IMR-90 (cell line): Measurements from ENCODE around the gene SPTB. TPM values are rescaled to one million over a fixed set of nuclear protein-coding genes. Genes with fewer than 3 reads are reported as not detected.

ENCODE experiments used
- ATAC-seq: fragments of 200-7000 bp; cut with Tn5 transposase; 2 replicates; pipeline ENCODE4 v1.9.1; 2020; ENCODE audit warnings: low read depth, mild to moderate bottlenecking, moderate library complexity
- BruUV-seq: library from RNA; stranded (reverse); fragments of 400-500 nt; replicated peaks from 2 replicates; lab custom pipeline; 2021; lab: Mats Ljungman, UMichigan
- CTCF ChIA-PET: fragments of 300-600 bp; formaldehyde crosslinking; extraction: SDS; loops from one replicate; lab custom pipeline; 2021; ENCODE audit warnings: antibody characterized with exemption; lab: Yijun Ruan, JAX
- POLR2A ChIA-PET: fragments of 300-600 bp; sonication (Branson Sonifier 250); formaldehyde crosslinking; loops from one replicate; lab custom pipeline; 2022; ENCODE audit warnings: antibody characterized with exemption; ENCODE audit not compliant: unreplicated experiment; lab: Charles Lee
- DNase-seq: peaks from one replicate; pipeline ENCODE4 v3.0.0; 2013
- H2AFZ ChIP-seq: replicated peaks from 2 replicates; pipeline ENCODE3; 2013; ENCODE audit warnings: low read length, mild to moderate bottlenecking; ENCODE audit not compliant: poor library complexity
- H2AK5ac ChIP-seq: 2 replicates; pipeline ENCODE4 v1.6.1; 2013; ENCODE audit warnings: low read depth, low read length, inconsistent platforms
- H2AK9ac ChIP-seq: replicated peaks from 2 replicates; pipeline ENCODE3; 2013; ENCODE audit warnings: mild to moderate bottlenecking, low read depth, low read length, moderate library complexity; ENCODE audit not compliant: poor library complexity
- H2BK120ac ChIP-seq: 2 replicates; pipeline ENCODE4 v1.6.1; 2013; ENCODE audit warnings: low read depth, low read length, inconsistent platforms
- H2BK15ac ChIP-seq: 3 replicates; pipeline ENCODE4 v1.6.1; 2013; ENCODE audit warnings: low read depth, low read length, inconsistent platforms
- H2BK20ac ChIP-seq: 2 replicates; pipeline ENCODE4 v1.6.1; 2013; ENCODE audit warnings: low read depth, mild to moderate bottlenecking, inconsistent platforms, low read length, moderate library complexity
- H2BK5ac ChIP-seq: 2 replicates; pipeline ENCODE4 v1.6.1; 2013; ENCODE audit warnings: mild to moderate bottlenecking, low read depth, low read length, inconsistent platforms; ENCODE audit not compliant: poor library complexity, severe bottlenecking
- H3K14ac ChIP-seq: replicated peaks from 2 replicates; pipeline ENCODE4 v1.6.1; 2013; ENCODE audit warnings: low read depth, low read length, inconsistent platforms
- H3K18ac ChIP-seq: 2 replicates; pipeline ENCODE4 v1.6.1; 2013; ENCODE audit warnings: low read depth, low read length, control low read depth
- H3K23ac ChIP-seq: 2 replicates; pipeline ENCODE4 v1.6.1; 2013; ENCODE audit warnings: low read depth, low read length, inconsistent platforms
- H3K27ac ChIP-seq: 2 replicates; pipeline ENCODE4 v1.5.1; 2013; ENCODE audit warnings: mild to moderate bottlenecking, control low read depth, low read length; ENCODE audit not compliant: insufficient read depth
- H3K27me3 ChIP-seq: 2 replicates; pipeline ENCODE4 v1.6.1; 2013; ENCODE audit warnings: low read length; ENCODE audit not compliant: control insufficient read depth, insufficient read depth
- H3K36me3 ChIP-seq: 2 replicates; pipeline ENCODE4 v1.6.1; 2013; ENCODE audit warnings: low read length, mixed read lengths; ENCODE audit not compliant: control insufficient read depth, insufficient read depth
- H3K4ac ChIP-seq: 2 replicates; pipeline ENCODE4 v1.6.1; 2013; ENCODE audit warnings: low read depth, low read length, inconsistent platforms
- H3K4me1 ChIP-seq: 2 replicates; pipeline ENCODE4 v1.6.1; 2013; ENCODE audit warnings: low read length, mixed read lengths; ENCODE audit not compliant: control insufficient read depth, insufficient read depth
- H3K4me2 ChIP-seq: 2 replicates; pipeline ENCODE4 v1.6.1; 2013; ENCODE audit warnings: low read depth, mild to moderate bottlenecking, control low read depth, low read length, moderate library complexity
- H3K4me3 ChIP-seq: 2 replicates; pipeline ENCODE4 v1.5.1; 2013; ENCODE audit warnings: low read depth, mild to moderate bottlenecking, control low read depth, low read length, moderate library complexity; ENCODE audit not compliant: insufficient read depth
- H3K56ac ChIP-seq: 2 replicates; pipeline ENCODE4 v1.6.1; 2013; ENCODE audit warnings: low read length, inconsistent platforms; ENCODE audit not compliant: insufficient read depth; ENCODE audit errors: extremely low read depth
- H3K79me1 ChIP-seq, 2 experiments: 2 replicates each; pipeline ENCODE4 v1.6.1; 2013; ENCODE audit warnings: low read length in 2 of 2, inconsistent platforms in 1 of 2, low read depth in 1 of 2
- H3K9ac ChIP-seq: 2 replicates; pipeline ENCODE4 v1.6.1; 2013; ENCODE audit warnings: low read depth, low read length, control low read depth
- H3K9me1 ChIP-seq: 2 replicates; pipeline ENCODE4 v1.6.1; 2013; ENCODE audit warnings: low read length, inconsistent platforms; ENCODE audit not compliant: insufficient read depth
- H3K9me3 ChIP-seq: 2 replicates; pipeline ENCODE4 v1.6.1; 2013; ENCODE audit warnings: low read length; ENCODE audit not compliant: control insufficient read depth, insufficient read depth
- H4K20me1 ChIP-seq: 2 replicates; pipeline ENCODE4 v1.6.1; 2013; ENCODE audit warnings: low read length, inconsistent platforms; ENCODE audit not compliant: insufficient read depth
- H4K5ac ChIP-seq: 2 replicates; pipeline ENCODE4 v1.6.1; 2013; ENCODE audit warnings: mild to moderate bottlenecking, low read depth, low read length, control low read depth
- H4K8ac ChIP-seq, 2 experiments: 2 replicates each; pipeline ENCODE4 v1.6.1; 2013; ENCODE audit warnings: low read depth in 2 of 2, low read length in 2 of 2, control low read depth in 1 of 2, inconsistent platforms in 1 of 2
- H4K91ac ChIP-seq: 2 replicates; pipeline ENCODE4 v1.6.1; 2013; ENCODE audit warnings: low read depth, low read length, inconsistent platforms; ENCODE audit not compliant: insufficient read depth
- CHD1 ChIP-seq: IDR thresholded peaks from 2 replicates; pipeline ENCODE4 v1.6.1; 2012; ENCODE audit warnings: low read depth, low read length, improper control_type of control experiment
- POLR2A ChIP-seq: IDR thresholded peaks from 2 replicates; pipeline ENCODE4 v1.6.1; 2012; ENCODE audit warnings: mild to moderate bottlenecking, low read depth, low read length
- SMC3 ChIP-seq: fragments of 150-350 bp; IDR thresholded peaks from 2 replicates; pipeline ENCODE4 v1.6.1; 2016; ENCODE audit warnings: low read depth, mild to moderate bottlenecking, antibody characterized with exemption, low read length, moderate library complexity
- WGBS, 2 experiments: methylation state at CpG; one replicate each; pipeline versions ENCODE4 v1.1.5 to v1.1.7; 2013; ENCODE audit warnings: missing lambda C conversion rate in 2 of 2; ENCODE audit not compliant: insufficient read length in 1 of 2; ENCODE audit errors: extremely low coverage in 2 of 2; 5-methylcytosine and 5-hydroxymethylcytosine counted together
- dilution Hi-C: fragments of 300-500 bp; cut with HindIII; formaldehyde crosslinking; loops from one replicate; pipeline ENCODE4 v1.14.3; 2018; ENCODE audit warnings: low sequenced_read_pairs; ENCODE audit not compliant: unreplicated experiment
- in situ Hi-C: fragments of 300-500 bp; cut with MboI; formaldehyde crosslinking; loops from 3 replicates; pipeline ENCODE4 v1.14.3; 2019; ENCODE audit warnings: low sequenced_read_pairs, inconsistent platforms, mixed read lengths
- intact Hi-C: fragments of 100-400 bp; cut with micrococcal nuclease; formaldehyde crosslinking; loops from 2 replicates; pipeline ENCODE4 v1.10.0; 2022
- polyA plus RNA-seq, 3 experiments: library from polyadenylated mRNA; depleted of rRNA; stranded (reverse); fragments of >200 nt; gene quantifications; 2 replicates each; pipeline ENCODE4 v1.2.3, GENCODE V29; 2012; ENCODE audit warnings: low replicate concordance in 1 of 3
- total RNA-seq: library from RNA; depleted of rRNA; stranded (reverse); fragments of >200 nt; gene quantifications from 2 replicates; pipeline ENCODE4 v1.2.3, GENCODE V29; 2012
- TF ChIP-seq, protein P1 (sequence below): fragments of 150-350 bp; IDR thresholded peaks from 2 replicates; pipeline ENCODE4 v1.6.1; 2017; ENCODE audit warnings: mild to moderate bottlenecking, antibody characterized with exemption, low read length, low read depth

The SPTB gene
- total and polyA plus RNA-seq, 2 of the 4 experiments (the other 2 are of a cell fraction) = under 0.01 to 0.07 TPM

DNA sequence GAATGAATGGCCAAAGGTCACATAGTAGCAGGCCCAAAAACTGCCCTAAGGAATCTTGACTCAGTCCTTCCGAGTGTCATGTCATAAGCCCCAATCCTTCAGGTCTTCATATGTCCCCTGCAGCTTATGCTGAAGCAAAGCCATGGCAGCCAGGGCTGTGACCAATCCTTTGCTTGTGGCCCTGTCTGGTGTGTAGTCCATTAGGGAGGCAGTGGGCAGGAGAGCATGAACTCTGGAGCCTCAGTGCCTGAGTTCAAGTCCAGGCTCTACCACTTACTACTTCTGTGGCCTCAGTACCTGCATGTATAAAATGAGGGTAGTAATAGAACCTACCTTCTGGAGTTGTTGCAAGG is 155.2 kb downstream of the SPTB start:
- H4K5ac ChIP-seq = no peak overlapping the region
- peaks cover 0 to 23% of the 10 kb centered on the region in 2 experiments; a peak in 2 of 4 replicates for H3K79me1 ChIP-seq
- no peak overlapping the region for H2BK20ac ChIP-seq
- H4K91ac ChIP-seq = no peak overlapping the region
- H2BK5ac ChIP-seq = no peak overlapping the region
- no peak overlapping the region for H2AK9ac ChIP-seq
- H2AFZ ChIP-seq = no peak overlapping the region
- TF ChIP-seq CHD1 (no peak), POLR2A (no peak), SMC3 (no peak)
- TF ChIP-seq, protein P1, sequence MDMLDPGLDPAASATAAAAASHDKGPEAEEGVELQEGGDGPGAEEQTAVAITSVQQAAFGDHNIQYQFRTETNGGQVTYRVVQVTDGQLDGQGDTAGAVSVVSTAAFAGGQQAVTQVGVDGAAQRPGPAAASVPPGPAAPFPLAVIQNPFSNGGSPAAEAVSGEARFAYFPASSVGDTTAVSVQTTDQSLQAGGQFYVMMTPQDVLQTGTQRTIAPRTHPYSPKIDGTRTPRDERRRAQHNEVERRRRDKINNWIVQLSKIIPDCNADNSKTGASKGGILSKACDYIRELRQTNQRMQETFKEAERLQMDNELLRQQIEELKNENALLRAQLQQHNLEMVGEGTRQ = no peak
- H3K18ac ChIP-seq = no peak overlapping the region
- H2AK5ac ChIP-seq = no peak overlapping the region
- peaks cover 11% of the 10 kb centered on the region for H3K36me3 ChIP-seq
- DNase-seq = no peak
- no peaks in the 10 kb centered on the region for H4K20me1 ChIP-seq
- no peak for ATAC-seq
- H3K14ac ChIP-seq = no peak overlapping the region
- H3K9me1 ChIP-seq = peaks cover 21% of the 10 kb centered on the region; the same call in 1 of the 2 replicates
- no peak overlapping the region for H2BK120ac ChIP-seq
- no peaks in the 10 kb centered on the region for H3K27me3 ChIP-seq
- no peak overlapping the region for H4K8ac ChIP-seq
- dilution Hi-C loops = no loop called here
- ChIA-PET POLR2A (no interaction called here), CTCF (no interaction called here)
- no peak overlapping the region for H3K23ac ChIP-seq
- no peak overlapping the region for H2BK15ac ChIP-seq
- peaks cover 13% of the 10 kb centered on the region for H3K4me1 ChIP-seq
- intact Hi-C loops = no loop called here
- H3K4me2 ChIP-seq = no peak overlapping the region
- H3K4me3 ChIP-seq = no peak overlapping the region
- H3K4ac ChIP-seq = no peak overlapping the region
- no peak overlapping the region for H3K56ac ChIP-seq
- H3K9me3 ChIP-seq = no peaks in the 10 kb centered on the region
- in situ Hi-C loops = no loop called here
- no peak overlapping the region for H3K27ac ChIP-seq
- WGBS, 2 experiments = 67% methylated on average over 1 of the region's 1 CpG; no CpG with 5 or more reads in 1 of the 2 experiments
- BruUV-seq = no TSS peak
- no peak overlapping the region for H3K9ac ChIP-seq
